ENCODE data around the gene IL18RAP. TPM values are rescaled to one million over a fixed set of nuclear protein-coding genes. Genes with fewer than 3 reads are reported as not detected.

The IL18RAP gene
- total RNA-seq, 4 donors from 2014 or later = 4.2 to 6.8 (median 4.9) TPM

- Histone ChIP-seq H3K4me1 (no peaks in the 10 kb centered on the region), H3K27ac (no peak overlapping the region), H3K36me3 (no peaks in the 10 kb centered on the region), H3K27me3 (no peaks in the 10 kb centered on the region), H3K9me3 (peaks cover 0 to 2% (median 0%) of the 10 kb centered on the region in 4 donors), H3K4me3 (no peak overlapping the region)
- DNase-seq = no peak
- TF ChIP-seq POLR2A (IDR thresholded peaks at IDR 0.05) = no peak
- no peak for TF ChIP-seq CTCF (IDR thresholded peaks at IDR 0.05)
Measured at GRCh38 chr2:102386867-102387541, 36.0 kb upstream of the IL18RAP start.

DNA sequence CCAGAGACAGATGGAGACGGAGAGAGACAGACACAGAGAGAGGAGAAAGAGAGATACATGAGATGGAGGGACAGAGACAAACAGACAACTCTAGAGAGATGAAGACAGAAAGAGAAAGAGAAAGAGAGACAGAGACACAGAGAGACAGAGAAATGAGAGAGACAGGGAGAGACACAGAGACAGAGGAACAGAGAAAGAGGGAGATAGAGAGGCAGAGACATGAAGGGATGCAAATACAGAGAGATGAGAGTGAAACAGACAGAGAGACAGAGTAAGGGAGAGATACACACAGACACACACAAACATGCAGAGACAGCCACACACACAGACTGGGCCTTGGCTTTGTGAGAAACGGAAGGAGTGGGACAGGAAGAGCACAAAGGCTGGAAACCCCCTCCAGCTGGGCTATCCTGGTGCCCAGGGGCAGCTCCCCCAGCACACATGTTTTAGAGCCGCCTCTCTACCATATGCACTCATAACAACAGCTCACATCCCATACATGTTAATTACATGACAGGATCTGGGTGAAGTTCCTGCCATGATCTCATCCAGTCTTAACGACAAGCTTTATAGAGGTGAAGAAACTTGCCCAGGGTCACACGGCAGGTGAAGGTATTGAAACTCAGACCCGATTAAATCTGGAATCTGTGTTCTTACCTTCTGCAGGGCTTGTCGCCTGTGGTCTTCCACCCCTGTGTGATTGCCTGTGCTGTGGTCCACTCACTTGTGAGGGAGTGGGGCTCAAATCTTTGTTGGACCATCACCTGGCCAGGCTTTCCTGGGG is 35.0 kb upstream of the IL18RAP start:
- Histone ChIP-seq H3K27me3 (no peaks in the 10 kb centered on the region), H3K9me3 (peaks cover 0 to 2% (median 0%) of the 10 kb centered on the region in 4 donors), H3K4me3 (no peak overlapping the region), H3K36me3 (no peaks in the 10 kb centered on the region), H3K27ac (no peak overlapping the region), H3K4me1 (no peaks in the 10 kb centered on the region)
- no peak for TF ChIP-seq POLR2A (IDR thresholded peaks at IDR 0.05)
- TF ChIP-seq CTCF (IDR thresholded peaks at IDR 0.05) = no peak
- DNase-seq = no peak

GRCh38 chr2:102391565-102391964 is 31.4 kb upstream of the IL18RAP start:
- no peaks in the 10 kb centered on the region for H3K4me1 ChIP-seq
- H3K27me3 ChIP-seq = no peaks in the 10 kb centered on the region
- no peaks in the 10 kb centered on the region for H3K9me3 ChIP-seq
- DNase-seq = no peak
- no peak for TF ChIP-seq POLR2A (IDR thresholded peaks at IDR 0.05)
- no peak for TF ChIP-seq CTCF (IDR thresholded peaks at IDR 0.05)
- no peaks in the 10 kb centered on the region for H3K36me3 ChIP-seq
- no peak overlapping the region for H3K27ac ChIP-seq
- no peak overlapping the region for H3K4me3 ChIP-seq

DNA sequence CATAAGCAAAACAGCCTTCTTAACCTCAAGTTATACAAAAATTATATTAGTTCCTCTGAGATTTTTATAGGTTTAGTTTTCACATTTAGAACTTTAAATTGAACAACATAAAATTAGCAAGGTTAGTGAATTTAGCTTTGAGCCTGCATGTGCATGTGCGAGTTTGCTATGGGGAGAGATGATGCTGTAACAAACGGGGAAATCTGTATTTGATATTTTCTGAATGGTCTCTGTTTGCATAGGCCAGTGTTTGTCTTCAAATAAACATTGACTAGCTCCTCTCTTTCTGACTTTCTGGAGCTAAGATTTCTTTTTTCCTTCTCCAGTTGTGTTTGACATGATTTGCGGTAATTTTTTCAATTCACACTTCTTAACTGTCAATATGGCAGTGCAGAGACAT is 30.9 kb upstream of the IL18RAP start:
- DNase-seq = no peak
- Histone ChIP-seq H3K27ac (no peak overlapping the region), H3K4me1 (no peaks in the 10 kb centered on the region), H3K9me3 (no peaks in the 10 kb centered on the region), H3K4me3 (no peak overlapping the region), H3K36me3 (no peaks in the 10 kb centered on the region), H3K27me3 (no peaks in the 10 kb centered on the region)
- TF ChIP-seq CTCF (IDR thresholded peaks at IDR 0.05) = no peak
- TF ChIP-seq POLR2A (IDR thresholded peaks at IDR 0.05) = no peak

DNA sequence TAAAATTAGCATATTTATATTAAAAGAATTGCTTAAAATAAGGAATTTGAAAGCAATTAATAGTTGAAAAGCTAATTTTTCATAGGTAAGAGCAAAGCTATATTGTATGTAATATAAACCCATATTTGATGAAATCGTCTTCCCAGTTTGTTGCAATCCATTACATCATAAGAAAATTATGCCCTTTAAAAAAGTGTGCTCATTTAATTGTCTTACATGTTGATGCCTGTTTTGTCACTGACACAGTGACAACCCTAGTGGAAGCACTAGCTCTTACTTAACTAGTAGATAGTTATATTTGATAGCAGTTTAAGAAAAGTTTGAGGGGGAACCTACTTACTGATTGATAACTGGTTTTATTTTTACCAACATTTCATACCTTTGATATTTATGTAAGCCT is 30.0 kb upstream of the IL18RAP start:
- H3K4me1 ChIP-seq = no peaks in the 10 kb centered on the region
- TF ChIP-seq CTCF (IDR thresholded peaks at IDR 0.05) (no peak), POLR2A (IDR thresholded peaks at IDR 0.05) (no peak)
- H3K27me3 ChIP-seq = no peaks in the 10 kb centered on the region
- no peak overlapping the region for H3K27ac ChIP-seq
- no peak for DNase-seq
- no peak overlapping the region for H3K4me3 ChIP-seq
- no peaks in the 10 kb centered on the region for H3K36me3 ChIP-seq
- no peaks in the 10 kb centered on the region for H3K9me3 ChIP-seq
